Stimulated activated CD8-positive, alpha-beta memory T cell treated with anti-CD3 and anti-CD28 coated beads, Interleukin-12 subunit alpha, Interleukin-12 subunit beta, amount 100 ng/mL, for 24 hours (primary cell): ENCODE measurements around the gene RIPK3.
"Not testable (repeated sequence)": the region's sequence is repeated elsewhere in the genome, so short reads cannot be mapped to it uniquely, and the experiment has no call there.

ENCODE experiments used
- DNase-seq: peaks from one replicate; pipeline ENCODE4 v3.0.0-alpha.2; 2020; ENCODE audit errors: extremely low read depth

The RIPK3 gene

GRCh38 chr14:24369907-24370687, 30.3 kb upstream of the RIPK3 start:
- DNase-seq: no peak

- DNase-seq: no peak
These were observed 29.7 kb upstream of the RIPK3 start for GRCh38 chr14:24369463-24369862.

- no peak for DNase-seq
These were observed 28.9 kb upstream of the RIPK3 start for GRCh38 chr14:24368562-24369252.

- DNase-seq: no peak
These were observed 28.4 kb upstream of the RIPK3 start for GRCh38 chr14:24368212-24368561.

- no peak for DNase-seq
These were observed 27.9 kb upstream of the RIPK3 start, which contains the start of gene NFATC4 for GRCh38 chr14:24367514-24368211. TSS of gene NFATC4 (plus strand) at chr14:24368184. CDS start at chr14:24368341, 157 bp downstream.

GRCh38 chr14:24366721-24367513, 27.1 kb upstream of the RIPK3 start:
- no peak for DNase-seq

GRCh38 chr14:24366413-24366720, 26.6 kb upstream of the RIPK3 start:
- DNase-seq: no peak

GRCh38 chr14:24365600-24366412, 26.0 kb upstream of the RIPK3 start:
- DNase-seq: peak; percentile 25

- no peak for DNase-seq
These were observed 25.1 kb upstream of the RIPK3 start for GRCh38 chr14:24364841-24365240.

- DNase-seq: no peak
These were observed 23.6 kb upstream of the RIPK3 start for GRCh38 chr14:24363401-24363800.

GRCh38 chr14:24362241-24362960, 22.6 kb upstream of the RIPK3 start:
- DNase-seq: no peak

GRCh38 chr14:24361326-24361725, 21.5 kb upstream of the RIPK3 start:
- no peak for DNase-seq

GRCh38 chr14:24360281-24360680, 20.5 kb upstream of the RIPK3 start:
- DNase-seq: no peak

GRCh38 chr14:24356208-24356607, 16.4 kb upstream of the RIPK3 start:
- DNase-seq: no peak

- no peak for DNase-seq
These were observed 15.2 kb upstream of the RIPK3 start for GRCh38 chr14:24355009-24355408.

GRCh38 chr14:24354482-24354825, 14.7 kb upstream of the RIPK3 start:
- not testable (repeated sequence) for DNase-seq

- no peak for DNase-seq
These were observed 14.0 kb upstream of the RIPK3 start for GRCh38 chr14:24353559-24354481.

- no peak for DNase-seq
These were observed 11.7 kb upstream of the RIPK3 start for GRCh38 chr14:24351517-24351916.

GRCh38 chr14:24349742-24350141, 10.0 kb upstream of the RIPK3 start:
- no peak for DNase-seq

GRCh38 chr14:24348186-24348585, 8.4 kb upstream of the RIPK3 start:
- no peak for DNase-seq
